ENCODE results near the gene DLG5. TPM values are rescaled to one million over a fixed set of nuclear protein-coding genes. Genes with fewer than 3 reads are reported as not detected.

DLG5 gene
- total and polyA plus RNA-seq, 2 experiments from 2014 or later, result 15.5 to 29.3 TPM

DNA sequence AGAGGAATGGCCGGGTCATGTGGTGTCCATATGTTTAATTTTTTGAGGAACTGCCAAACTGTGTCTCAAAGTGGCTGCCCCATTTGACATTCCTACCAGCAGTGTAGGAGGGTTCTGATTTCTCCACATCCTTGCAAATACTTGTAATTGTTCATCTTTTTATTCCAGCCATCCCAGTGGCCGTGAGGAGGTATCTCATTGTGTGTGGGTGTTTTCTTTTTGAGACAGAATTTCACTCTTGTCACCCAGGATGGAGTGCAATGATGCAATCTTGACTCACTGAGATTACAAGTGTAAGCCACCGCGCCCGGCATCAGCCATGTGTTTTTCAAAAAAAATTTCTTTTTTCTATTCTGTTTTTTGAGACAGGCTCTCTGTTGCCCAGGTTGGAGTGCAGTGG is 38.7 kb upstream of the DLG5 start:
- Histone ChIP-seq H4K20me1 (ENCODE audit: insufficient read depth, poor library complexity, severe bottlenecking) (no peaks in the 10 kb centered on the region), H3K27ac (no peak overlapping the region), H3K4me2 (no peak overlapping the region), H3K79me2 (no peaks in the 10 kb centered on the region), H3K9me2 (replicated peaks; ENCODE audit: insufficient read depth) (no peaks in the 10 kb centered on the region), H3K4me1 (ENCODE audit: insufficient read depth) (no peaks in the 10 kb centered on the region), H3K27me3 (no peaks in the 10 kb centered on the region), H3K36me3 (replicated peaks; ENCODE audit: insufficient read depth, low read depth) (no peaks in the 10 kb centered on the region), H3K9me3 (ENCODE audit: low read depth) (no peaks in the 10 kb centered on the region), H3K4me3 (no peak overlapping the region), H2AFZ (no peak overlapping the region)
- 96% methylated on average over 5 of the region's 5 CpGs for WGBS (ENCODE audit: low lambda C conversion rate, missing lambda C conversion rate)
- TF ChIP-seq CTCF (IDR thresholded peaks at IDR 0.05; ENCODE audit: poor library complexity) (no peak), EZH2phosphoT487 (IDR thresholded peaks at IDR 0.05; ENCODE audit: low read depth, severe bottlenecking, unreplicated experiment) (no peak), EZH2 (IDR thresholded peaks at IDR 0.05; ENCODE audit: borderline replicate concordance) (no peak)
- DNase-seq (ENCODE audit: low spot score), result no peak

GRCh38 chr10:77964811-77965210 is 38.3 kb upstream of the DLG5 start:
- Histone ChIP-seq H3K4me2 (no peak overlapping the region), H3K4me3 (no peak overlapping the region), H3K9me2 (replicated peaks; ENCODE audit: insufficient read depth) (no peaks in the 10 kb centered on the region), H3K79me2 (no peaks in the 10 kb centered on the region), H4K20me1 (ENCODE audit: insufficient read depth, poor library complexity, severe bottlenecking) (no peaks in the 10 kb centered on the region), H3K27me3 (no peaks in the 10 kb centered on the region), H3K36me3 (replicated peaks; ENCODE audit: insufficient read depth, low read depth) (no peaks in the 10 kb centered on the region), H3K27ac (no peak overlapping the region), H2AFZ (no peak overlapping the region), H3K9me3 (ENCODE audit: low read depth) (no peaks in the 10 kb centered on the region), H3K4me1 (ENCODE audit: insufficient read depth) (no peaks in the 10 kb centered on the region)
- 100% methylated on average over 1 of the region's 1 CpG for WGBS (ENCODE audit: low lambda C conversion rate, missing lambda C conversion rate)
- no peak for DNase-seq (ENCODE audit: low spot score)
- TF ChIP-seq CTCF (IDR thresholded peaks at IDR 0.05; ENCODE audit: poor library complexity) (no peak), EZH2phosphoT487 (IDR thresholded peaks at IDR 0.05; ENCODE audit: low read depth, severe bottlenecking, unreplicated experiment) (no peak), EZH2 (IDR thresholded peaks at IDR 0.05; ENCODE audit: borderline replicate concordance) (no peak)

- Histone ChIP-seq H3K9me3 (ENCODE audit: low read depth) (no peaks in the 10 kb centered on the region), H3K36me3 (replicated peaks; ENCODE audit: insufficient read depth, low read depth) (no peaks in the 10 kb centered on the region), H2AFZ (no peak overlapping the region), H3K9me2 (replicated peaks; ENCODE audit: insufficient read depth) (no peaks in the 10 kb centered on the region), H3K27me3 (no peaks in the 10 kb centered on the region), H3K4me2 (no peak overlapping the region), H3K4me3 (no peak overlapping the region), H4K20me1 (ENCODE audit: insufficient read depth, poor library complexity, severe bottlenecking) (no peaks in the 10 kb centered on the region), H3K27ac (no peak overlapping the region), H3K79me2 (no peaks in the 10 kb centered on the region), H3K4me1 (ENCODE audit: insufficient read depth) (no peaks in the 10 kb centered on the region)
- 91% methylated on average over 7 of the region's 7 CpGs for WGBS (ENCODE audit: low lambda C conversion rate, missing lambda C conversion rate)
- DNase-seq (ENCODE audit: low spot score), result no peak
- TF ChIP-seq EZH2 (IDR thresholded peaks at IDR 0.05; ENCODE audit: borderline replicate concordance) (no peak), CTCF (IDR thresholded peaks at IDR 0.05; ENCODE audit: poor library complexity) (no peak), EZH2phosphoT487 (IDR thresholded peaks at IDR 0.05; ENCODE audit: low read depth, severe bottlenecking, unreplicated experiment) (no peak)
Observed at GRCh38 chr10:77963901-77964300, 37.3 kb upstream of the DLG5 start.
